OCI-LY3 (cell line): Measurements from ENCODE around the gene FMNL1.

Source experiments
- CTCF ChIP-seq: fragments of 200-600, 300-600 bp; sonication (generic); IDR thresholded peaks from 2 replicates; pipeline ENCODE4 v1.5.1; 2014; ENCODE audit warnings: antibody characterized with exemption, low read length, low read depth
- EZH2phosphoT487 ChIP-seq: fragments of 200-600 bp; shearing (Covaris generic); IDR thresholded peaks from 2 replicates; pipeline ENCODE4 v1.6.1; 2018; ENCODE audit warnings: antibody characterized with exemption, mixed run types, low read depth

DNA sequence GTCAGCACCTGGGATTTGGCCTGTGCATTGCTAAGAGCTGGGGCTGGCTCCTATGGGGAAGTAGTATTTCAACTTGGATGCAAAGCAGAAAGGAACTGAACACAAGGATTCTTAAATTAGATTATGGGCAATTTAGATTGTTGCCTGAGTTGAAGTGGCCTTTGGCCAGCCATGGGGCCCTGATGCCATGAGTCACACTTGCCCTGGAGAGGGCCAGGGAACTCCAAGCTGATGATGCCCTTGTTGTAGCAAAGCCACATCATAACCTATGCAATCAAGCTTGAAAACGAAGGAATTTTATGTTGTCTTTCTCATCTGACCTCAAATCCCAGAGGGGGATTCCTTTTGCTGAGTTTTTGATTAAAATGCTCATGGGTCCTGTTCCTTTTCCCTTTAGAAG, 44.1 kb downstream of the FMNL1 start:
- TF ChIP-seq CTCF, result no peak
- no peak for TF ChIP-seq EZH2phosphoT487
